Measurements from ENCODE around the gene ZNF526.

The ZNF526 gene

GRCh38 chr19:42216653-42217519 is 3.2 kb upstream of the ZNF526 start:
- TF ChIP-seq ZNF8 (CRISPR knock-in tag; IDR thresholded peaks at IDR 0.05): no peak
- no peak for TF ChIP-seq ZC3H10 (CRISPR knock-in tag; IDR thresholded peaks at IDR 0.05)
- TF ChIP-seq ZFP30 (CRISPR knock-in tag; IDR thresholded peaks at IDR 0.05): no peak
- TF ChIP-seq RARB (CRISPR knock-in tag; IDR thresholded peaks at IDR 0.05): no peak
- no peak for TF ChIP-seq PPARA (CRISPR knock-in tag; IDR thresholded peaks at IDR 0.05; ENCODE audit: borderline replicate concordance)
- TF ChIP-seq, protein P1, sequence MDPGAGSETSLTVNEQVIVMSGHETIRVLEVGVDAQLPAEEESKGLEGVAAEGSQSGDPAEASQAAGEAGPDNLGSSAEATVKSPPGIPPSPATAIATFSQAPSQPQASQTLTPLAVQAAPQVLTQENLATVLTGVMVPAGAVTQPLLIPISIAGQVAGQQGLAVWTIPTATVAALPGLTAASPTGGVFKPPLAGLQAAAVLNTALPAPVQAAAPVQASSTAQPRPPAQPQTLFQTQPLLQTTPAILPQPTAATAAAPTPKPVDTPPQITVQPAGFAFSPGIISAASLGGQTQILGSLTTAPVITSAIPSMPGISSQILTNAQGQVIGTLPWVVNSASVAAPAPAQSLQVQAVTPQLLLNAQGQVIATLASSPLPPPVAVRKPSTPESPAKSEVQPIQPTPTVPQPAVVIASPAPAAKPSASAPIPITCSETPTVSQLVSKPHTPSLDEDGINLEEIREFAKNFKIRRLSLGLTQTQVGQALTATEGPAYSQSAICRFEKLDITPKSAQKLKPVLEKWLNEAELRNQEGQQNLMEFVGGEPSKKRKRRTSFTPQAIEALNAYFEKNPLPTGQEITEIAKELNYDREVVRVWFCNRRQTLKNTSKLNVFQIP (CRISPR knock-in tag; IDR thresholded peaks at IDR 0.05; ENCODE audit: borderline replicate concordance, low read depth): no peak
- no peak for TF ChIP-seq SNAI2 (CRISPR knock-in tag; IDR thresholded peaks at IDR 0.05)
- TF ChIP-seq, protein P2, sequence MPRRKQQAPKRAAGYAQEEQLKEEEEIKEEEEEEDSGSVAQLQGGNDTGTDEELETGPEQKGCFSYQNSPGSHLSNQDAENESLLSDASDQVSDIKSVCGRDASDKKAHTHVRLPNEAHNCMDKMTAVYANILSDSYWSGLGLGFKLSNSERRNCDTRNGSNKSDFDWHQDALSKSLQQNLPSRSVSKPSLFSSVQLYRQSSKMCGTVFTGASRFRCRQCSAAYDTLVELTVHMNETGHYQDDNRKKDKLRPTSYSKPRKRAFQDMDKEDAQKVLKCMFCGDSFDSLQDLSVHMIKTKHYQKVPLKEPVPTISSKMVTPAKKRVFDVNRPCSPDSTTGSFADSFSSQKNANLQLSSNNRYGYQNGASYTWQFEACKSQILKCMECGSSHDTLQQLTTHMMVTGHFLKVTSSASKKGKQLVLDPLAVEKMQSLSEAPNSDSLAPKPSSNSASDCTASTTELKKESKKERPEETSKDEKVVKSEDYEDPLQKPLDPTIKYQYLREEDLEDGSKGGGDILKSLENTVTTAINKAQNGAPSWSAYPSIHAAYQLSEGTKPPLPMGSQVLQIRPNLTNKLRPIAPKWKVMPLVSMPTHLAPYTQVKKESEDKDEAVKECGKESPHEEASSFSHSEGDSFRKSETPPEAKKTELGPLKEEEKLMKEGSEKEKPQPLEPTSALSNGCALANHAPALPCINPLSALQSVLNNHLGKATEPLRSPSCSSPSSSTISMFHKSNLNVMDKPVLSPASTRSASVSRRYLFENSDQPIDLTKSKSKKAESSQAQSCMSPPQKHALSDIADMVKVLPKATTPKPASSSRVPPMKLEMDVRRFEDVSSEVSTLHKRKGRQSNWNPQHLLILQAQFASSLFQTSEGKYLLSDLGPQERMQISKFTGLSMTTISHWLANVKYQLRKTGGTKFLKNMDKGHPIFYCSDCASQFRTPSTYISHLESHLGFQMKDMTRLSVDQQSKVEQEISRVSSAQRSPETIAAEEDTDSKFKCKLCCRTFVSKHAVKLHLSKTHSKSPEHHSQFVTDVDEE (CRISPR knock-in tag; IDR thresholded peaks at IDR 0.05): no peak
- peak; percentile 41 for ATAC-seq

DNA sequence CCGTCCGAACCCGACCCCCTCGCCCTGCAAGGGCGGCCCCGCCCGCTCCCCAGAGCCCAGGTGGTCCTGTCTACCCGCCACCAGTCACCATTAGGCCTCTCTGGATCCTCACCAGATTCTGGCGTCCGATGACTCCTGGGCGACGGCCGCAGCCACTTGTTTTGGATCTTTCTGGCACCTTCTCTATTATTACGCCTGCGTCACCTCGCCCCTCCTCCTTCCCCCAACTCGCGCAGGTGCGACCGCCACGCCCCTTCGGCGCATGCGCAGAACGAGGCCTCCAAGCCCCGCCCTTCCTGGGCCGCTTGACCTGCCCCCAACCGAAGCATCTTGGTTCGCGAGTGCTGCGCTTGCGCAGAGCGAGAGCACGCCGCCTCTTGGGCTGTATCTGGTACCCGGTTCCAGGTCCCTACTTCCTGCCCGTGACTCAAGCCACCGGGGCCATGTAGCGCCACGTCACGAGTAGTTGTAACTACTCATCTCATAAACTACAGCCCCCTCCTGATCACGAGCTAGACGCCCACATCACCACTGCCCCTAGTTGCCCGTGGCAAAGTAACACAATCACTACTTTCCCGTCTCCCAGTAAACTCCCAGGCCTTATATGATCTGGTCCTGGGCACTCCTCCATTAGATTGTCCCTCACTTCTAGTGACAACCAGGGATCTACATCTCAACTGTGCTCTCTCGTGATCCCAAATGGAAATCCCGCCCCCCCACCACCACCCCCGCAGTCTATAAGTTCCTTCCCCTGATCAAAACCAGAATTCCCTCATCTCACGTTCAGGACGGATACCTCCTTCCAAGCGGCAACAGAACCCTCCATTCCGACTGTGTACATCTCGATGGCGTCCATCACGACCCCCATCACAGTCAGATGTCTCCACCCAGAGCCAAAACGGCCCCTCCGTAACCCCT is 2.3 kb upstream of the ZNF526 start, which contains the start of gene DEDD2:
TSS of gene DEDD2 (minus strand) at position 158 of the 918 bp plus-strand sequence. CDS start 670 bp downstream, outside the sequence.
- ATAC-seq: peak; percentile 72
- TF ChIP-seq ZC3H10 (CRISPR knock-in tag; IDR thresholded peaks at IDR 0.05): no peak
- no peak for TF ChIP-seq TCF4 (CRISPR knock-in tag; IDR thresholded peaks at IDR 0.05; ENCODE audit: borderline replicate concordance)
- TF ChIP-seq OSR1 (CRISPR knock-in tag; IDR thresholded peaks at IDR 0.05): no peak
- TF ChIP-seq ZNF8 (CRISPR knock-in tag; IDR thresholded peaks at IDR 0.05): no peak
- TF ChIP-seq, protein P1 (CRISPR knock-in tag; IDR thresholded peaks at IDR 0.05; ENCODE audit: borderline replicate concordance, low read depth): no peak
- TF ChIP-seq GLIS3 (CRISPR knock-in tag; IDR thresholded peaks at IDR 0.05): no peak
- TF ChIP-seq ISL1 (CRISPR knock-in tag; IDR thresholded peaks at IDR 0.05): no peak
- no peak for TF ChIP-seq RARB (CRISPR knock-in tag; IDR thresholded peaks at IDR 0.05)
- no peak for TF ChIP-seq BACH2 (CRISPR knock-in tag; IDR thresholded peaks at IDR 0.05; ENCODE audit: borderline replicate concordance)
- TF ChIP-seq ZNF70 (CRISPR knock-in tag; IDR thresholded peaks at IDR 0.05): no peak
- TF ChIP-seq, protein P2 (CRISPR knock-in tag; IDR thresholded peaks at IDR 0.05): no peak
- TF ChIP-seq CSRNP3 (CRISPR knock-in tag; IDR thresholded peaks at IDR 0.05): no peak
- TF ChIP-seq, protein P3, sequence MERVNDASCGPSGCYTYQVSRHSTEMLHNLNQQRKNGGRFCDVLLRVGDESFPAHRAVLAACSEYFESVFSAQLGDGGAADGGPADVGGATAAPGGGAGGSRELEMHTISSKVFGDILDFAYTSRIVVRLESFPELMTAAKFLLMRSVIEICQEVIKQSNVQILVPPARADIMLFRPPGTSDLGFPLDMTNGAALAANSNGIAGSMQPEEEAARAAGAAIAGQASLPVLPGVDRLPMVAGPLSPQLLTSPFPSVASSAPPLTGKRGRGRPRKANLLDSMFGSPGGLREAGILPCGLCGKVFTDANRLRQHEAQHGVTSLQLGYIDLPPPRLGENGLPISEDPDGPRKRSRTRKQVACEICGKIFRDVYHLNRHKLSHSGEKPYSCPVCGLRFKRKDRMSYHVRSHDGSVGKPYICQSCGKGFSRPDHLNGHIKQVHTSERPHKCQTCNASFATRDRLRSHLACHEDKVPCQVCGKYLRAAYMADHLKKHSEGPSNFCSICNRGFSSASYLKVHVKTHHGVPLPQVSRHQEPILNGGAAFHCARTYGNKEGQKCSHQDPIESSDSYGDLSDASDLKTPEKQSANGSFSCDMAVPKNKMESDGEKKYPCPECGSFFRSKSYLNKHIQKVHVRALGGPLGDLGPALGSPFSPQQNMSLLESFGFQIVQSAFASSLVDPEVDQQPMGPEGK (CRISPR knock-in tag; IDR thresholded peaks at IDR 0.05; ENCODE audit: borderline replicate concordance): no peak
- no peak for TF ChIP-seq ZNF565 (CRISPR knock-in tag; conservative IDR thresholded peaks at IDR 0.05; ENCODE audit: low read depth)
- TF ChIP-seq ESRRG (CRISPR knock-in tag; IDR thresholded peaks at IDR 0.05): no peak
- no peak for TF ChIP-seq ZFP30 (CRISPR knock-in tag; IDR thresholded peaks at IDR 0.05)

Measured in SK-N-SH treated with all-trans-retinoic acid at 6 μM for 48 hours (cell line).